Lower leg skin (tissue), 4 donors: ENCODE measurements around the gene ORAI1. TPM values are rescaled to one million over a fixed set of nuclear protein-coding genes. Genes with fewer than 3 reads are reported as not detected.
"Not testable (repeated sequence)": the region's sequence is repeated elsewhere in the genome, so short reads cannot be mapped to it uniquely, and the experiment has no call there.

Source experiments
- DNase-seq, 2 donors: peaks; one replicate each; pipeline ENCODE4 v3.0.0-alpha.2; 2019; ENCODE audit warnings: low spot score in 2 of 2
- H3K4me3 ChIP-seq: fragments of 200-600 bp; sonication (generic); 2 replicates; pipeline ENCODE4 v1.5.1; 2017; ENCODE audit warnings: mild to moderate bottlenecking, low read depth; ENCODE audit not compliant: poor library complexity, severe bottlenecking
- CTCF ChIP-seq, 3 donors: fragments of 450-650 bp; IDR thresholded peaks; one replicate each; pipeline ENCODE4 v1.5.1; 2016; ENCODE audit warnings: antibody characterized with exemption in 3 of 3, mild to moderate bottlenecking in 3 of 3, moderate library complexity in 2 of 3
- POLR2A ChIP-seq, 2 donors: fragments of 450-650 bp; IDR thresholded peaks; one replicate each; pipeline ENCODE4 v1.6.1; 2016 to 2017; ENCODE audit warnings: antibody characterized with exemption in 2 of 2, mild to moderate bottlenecking in 1 of 2, moderate library complexity in 1 of 2
- WGBS, 2 donors: methylation state at CpG; one replicate each; pipeline ENCODE4 v1.1.5; 2018; 5-methylcytosine and 5-hydroxymethylcytosine counted together
- intact Hi-C: fragments of 100-400 bp; cut with DNase I; formaldehyde crosslinking; loops from one replicate; pipeline ENCODE4 v1.15.0; 2023; ENCODE audit warnings: low total_unique reads
- total RNA-seq, 4 donors: library from RNA; depleted of rRNA; stranded (reverse); fragments of >200 nt; gene quantifications; one replicate each; pipeline ENCODE4 v1.1.0, GENCODE V29; 2016

ORAI1 gene
- total RNA-seq, 4 donors from 2014 or later, result 65.1 to 77.7 (median 69.6) TPM

- no peak overlapping the region for H3K4me3 ChIP-seq
- TF ChIP-seq POLR2A (IDR thresholded peaks at IDR 0.05) (no peak), CTCF (IDR thresholded peaks at IDR 0.05) (no peak)
- DNase-seq, result no peak
- intact Hi-C loops, result no loop called here
- 52 to 57% methylated on average over 9 of the region's 9 CpGs for WGBS, 2 donors
These were observed 52.5 kb downstream of the ORAI1 start for GRCh38 chr12:121678716-121679300.

- intact Hi-C loops, result loop anchor here (5.0 kb wide), 1 partner anchor 127 kb away; no protein-coding TSS in a partner anchor
- not testable (repeated sequence) for H3K4me3 ChIP-seq, DNase-seq
- 51 to 55% methylated on average over 13 of the region's 13 CpGs for WGBS, 2 donors
These were observed 53.4 kb downstream of the ORAI1 start for GRCh38 chr12:121679661-121680197.

GRCh38 chr12:121688966-121689365 lies 62.6 kb downstream of the ORAI1 start:
- no peak for DNase-seq
- TF ChIP-seq CTCF (IDR thresholded peaks at IDR 0.05) (no peak), POLR2A (IDR thresholded peaks at IDR 0.05) (no peak)
- 67 to 73% methylated on average over 3 of the region's 3 CpGs for WGBS, 2 donors
- no peak overlapping the region for H3K4me3 ChIP-seq
- intact Hi-C loops, result no loop called here

- intact Hi-C loops, result no loop called here
- no peak for TF ChIP-seq POLR2A (IDR thresholded peaks at IDR 0.05)
- no peak for TF ChIP-seq CTCF (IDR thresholded peaks at IDR 0.05)
- 94 to 98% methylated on average over 2 of the region's 2 CpGs for WGBS, 2 donors
- no peak for DNase-seq
- no peak overlapping the region for H3K4me3 ChIP-seq
These were observed 63.1 kb downstream of the ORAI1 start for GRCh38 chr12:121689430-121689829.

Other genes starting within 250 kb of the ORAI1 start
- gene RNF34, start 226.4 kb upstream of the ORAI1 start, total RNA-seq, result 10 to 100 TPM; 18.9 to 32.1 (median 25.8) TPM
- gene KDM2B, start 45.5 kb upstream of the ORAI1 start, total RNA-seq, result 10 to 100 TPM; 28.9 to 72.1 (median 47.9) TPM
- gene MORN3, start 43.1 kb downstream of the ORAI1 start, total RNA-seq, result 1 to 10 TPM; 2.3 to 5.9 (median 5.3) TPM
- gene TMEM120B, start 86.2 kb downstream of the ORAI1 start, total RNA-seq, result 1 to 10 TPM; 3.5 to 7.2 (median 5.1) TPM
- gene RHOF, start 167.2 kb downstream of the ORAI1 start, total RNA-seq, result 10 to 100 TPM in 2 of 4 donors, 1 to 10 TPM in 2; 5.4 to 24.1 (median 9.9) TPM
- gene SETD1B, start 177.5 kb downstream of the ORAI1 start, total RNA-seq, result 10 to 100 TPM; 10.1 to 15.0 (median 11.6) TPM
- not detected for gene HPD, start 232.3 kb downstream of the ORAI1 start, total RNA-seq